Stomach (tissue), 4 donors: ENCODE results near the gene XG.

ENCODE experiments used
- EP300 ChIP-seq: sonication (generic); formaldehyde crosslinking; IDR thresholded peaks from one replicate; pipeline ENCODE4 v1.6.1; 2017; ENCODE audit warnings: antibody characterized with exemption
- POLR2A ChIP-seq, 4 donors: fragments of 450-650 bp; IDR thresholded peaks; one replicate each; pipeline ENCODE4 v1.6.1; 2016; ENCODE audit warnings: antibody characterized with exemption in 4 of 4, control low read depth in 2 of 4, mild to moderate bottlenecking in 1 of 4, moderate library complexity in 1 of 4
- POLR2AphosphoS5 ChIP-seq, 3 donors: sonication (generic); formaldehyde crosslinking; IDR thresholded peaks; one replicate each; pipeline ENCODE4 v1.6.1; 2016; ENCODE audit warnings: antibody characterized with exemption in 3 of 3
- TF ChIP-seq, protein P1 (sequence below), 7 experiments: fragments of 450-650 bp in 4 of 7; fragments of 200-600 bp in 3 of 7; sonication (generic) in 3 of 7; IDR thresholded peaks; one replicate each; pipeline ENCODE4 v1.5.1; 2016 to 2019; ENCODE audit warnings: antibody characterized with exemption in 7 of 7, control low read depth in 2 of 7, mild to moderate bottlenecking in 1 of 7

DNA sequence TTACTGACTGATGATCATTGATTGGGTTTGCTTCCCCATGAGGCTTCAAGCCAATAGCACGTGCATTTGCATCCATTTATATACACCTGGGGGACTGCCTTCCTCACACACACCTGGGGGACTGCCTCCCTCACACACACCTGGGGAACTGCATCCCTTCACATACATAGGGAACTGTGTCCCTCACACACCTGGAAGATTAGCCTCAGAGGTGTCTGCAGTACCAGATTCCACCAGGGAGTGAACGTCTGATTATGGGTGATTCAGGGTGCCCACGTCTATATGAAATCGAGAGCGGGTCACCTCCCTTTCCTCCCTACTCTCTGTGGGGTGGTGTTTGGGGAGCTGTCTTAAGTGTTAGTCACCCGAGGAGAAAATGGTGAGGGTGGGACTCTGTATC, 43.8 kb upstream of the XG start:
- TF ChIP-seq, protein P1, sequence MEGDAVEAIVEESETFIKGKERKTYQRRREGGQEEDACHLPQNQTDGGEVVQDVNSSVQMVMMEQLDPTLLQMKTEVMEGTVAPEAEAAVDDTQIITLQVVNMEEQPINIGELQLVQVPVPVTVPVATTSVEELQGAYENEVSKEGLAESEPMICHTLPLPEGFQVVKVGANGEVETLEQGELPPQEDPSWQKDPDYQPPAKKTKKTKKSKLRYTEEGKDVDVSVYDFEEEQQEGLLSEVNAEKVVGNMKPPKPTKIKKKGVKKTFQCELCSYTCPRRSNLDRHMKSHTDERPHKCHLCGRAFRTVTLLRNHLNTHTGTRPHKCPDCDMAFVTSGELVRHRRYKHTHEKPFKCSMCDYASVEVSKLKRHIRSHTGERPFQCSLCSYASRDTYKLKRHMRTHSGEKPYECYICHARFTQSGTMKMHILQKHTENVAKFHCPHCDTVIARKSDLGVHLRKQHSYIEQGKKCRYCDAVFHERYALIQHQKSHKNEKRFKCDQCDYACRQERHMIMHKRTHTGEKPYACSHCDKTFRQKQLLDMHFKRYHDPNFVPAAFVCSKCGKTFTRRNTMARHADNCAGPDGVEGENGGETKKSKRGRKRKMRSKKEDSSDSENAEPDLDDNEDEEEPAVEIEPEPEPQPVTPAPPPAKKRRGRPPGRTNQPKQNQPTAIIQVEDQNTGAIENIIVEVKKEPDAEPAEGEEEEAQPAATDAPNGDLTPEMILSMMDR (IDR thresholded peaks at IDR 0.05), result no peak
- TF ChIP-seq POLR2AphosphoS5 (IDR thresholded peaks at IDR 0.05) (no peak), EP300 (no peak), POLR2A (IDR thresholded peaks at IDR 0.05) (no peak)
